RWPE2 (cell line): Measurements from ENCODE around the gene TMEM132D.
"Not testable (repeated sequence)": the region's sequence is repeated elsewhere in the genome, so short reads cannot be mapped to it uniquely, and the experiment has no call there.

ENCODE experiments used
- ATAC-seq: fragments of 200-7000 bp; cut with Tn5 transposase; 3 replicates; pipeline ENCODE4 v1.9.1; 2021; ENCODE audit warnings: low read depth
- DNase-seq: peaks from one replicate; pipeline ENCODE4 v3.0.0-alpha.2; 2020; ENCODE audit warnings: low spot score
- H3K27ac ChIP-seq: fragments of 450-650 bp; 2 replicates; pipeline ENCODE4 v1.5.1; 2017; ENCODE audit warnings: mild to moderate bottlenecking; ENCODE audit not compliant: poor library complexity, severe bottlenecking
- H3K27me3 ChIP-seq: fragments of 250-450 bp; sonication (Bioruptor Pico); 2 replicates; pipeline ENCODE4 v1.5.1; 2021; ENCODE audit warnings: mild to moderate bottlenecking, moderate library complexity; ENCODE audit not compliant: insufficient read depth, poor library complexity, severe bottlenecking
- H3K36me3 ChIP-seq: fragments of 250-450 bp; sonication (Bioruptor Pico); 2 replicates; pipeline ENCODE4 v1.5.1; 2020; ENCODE audit warnings: low read depth, mild to moderate bottlenecking, moderate library complexity
- H3K4me1 ChIP-seq: fragments of 250-450 bp; sonication (Bioruptor Pico); 2 replicates; pipeline ENCODE4 v1.5.1; 2021; ENCODE audit warnings: mild to moderate bottlenecking, moderate library complexity; ENCODE audit not compliant: insufficient read depth, poor library complexity, severe bottlenecking
- H3K4me3 ChIP-seq: fragments of 250-450 bp; sonication (Bioruptor Pico); 2 replicates; pipeline ENCODE4 v1.5.1; 2021; ENCODE audit warnings: mild to moderate bottlenecking, moderate library complexity; ENCODE audit not compliant: severe bottlenecking
- H3K9me3 ChIP-seq: fragments of 250-450 bp; sonication (Bioruptor Pico); 2 replicates; pipeline ENCODE4 v1.5.1; 2021; ENCODE audit warnings: mild to moderate bottlenecking, moderate library complexity; ENCODE audit not compliant: severe bottlenecking
- CTCF ChIP-seq: fragments of 450-650 bp; IDR thresholded peaks from one replicate; pipeline ENCODE4 v1.5.1; 2017; ENCODE audit warnings: mild to moderate bottlenecking, moderate library complexity; ENCODE audit not compliant: poor library complexity, severe bottlenecking

TMEM132D gene

DNA sequence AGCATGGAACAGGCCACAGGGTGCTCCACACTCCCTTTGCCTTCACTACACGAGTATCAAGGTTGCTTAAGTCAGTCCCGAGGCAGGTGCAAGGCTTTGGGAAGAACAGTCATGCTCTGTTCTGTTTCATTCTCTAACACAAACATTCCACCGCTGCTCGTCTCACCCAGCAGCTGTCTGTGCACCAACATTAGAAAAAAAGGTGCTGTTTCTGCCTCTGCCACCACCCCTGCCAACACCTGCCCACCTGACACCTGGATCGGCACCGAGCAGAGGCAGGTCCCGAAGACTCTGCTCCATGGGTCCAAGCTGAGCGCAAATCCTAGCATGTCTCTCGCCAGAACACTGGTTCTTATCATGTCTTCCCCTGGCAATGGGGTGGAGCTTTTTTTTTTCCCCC lies 347.7 kb downstream of the TMEM132D start:
- Histone ChIP-seq H3K4me1 (no peaks in the 10 kb centered on the region), H3K4me3 (no peak overlapping the region), H3K27me3 (no peaks in the 10 kb centered on the region), H3K36me3 (no peaks in the 10 kb centered on the region), H3K9me3 (no peaks in the 10 kb centered on the region), H3K27ac (no peak overlapping the region)
- ATAC-seq (no peak), DNase-seq (no peak)
- TF ChIP-seq CTCF = no peak

- TF ChIP-seq CTCF = no peak
- H3K9me3 ChIP-seq = peaks cover 2% of the 10 kb centered on the region
- H3K27me3 ChIP-seq = no peaks in the 10 kb centered on the region
- H3K4me1 ChIP-seq = no peaks in the 10 kb centered on the region
- H3K4me3 ChIP-seq = no peak overlapping the region
- no peak overlapping the region for H3K27ac ChIP-seq
- H3K36me3 ChIP-seq = no peaks in the 10 kb centered on the region
- no peak for DNase-seq
- no peak for ATAC-seq
These were observed 350.7 kb downstream of the TMEM132D start for GRCh38 chr12:129552996-129553750.

DNA sequence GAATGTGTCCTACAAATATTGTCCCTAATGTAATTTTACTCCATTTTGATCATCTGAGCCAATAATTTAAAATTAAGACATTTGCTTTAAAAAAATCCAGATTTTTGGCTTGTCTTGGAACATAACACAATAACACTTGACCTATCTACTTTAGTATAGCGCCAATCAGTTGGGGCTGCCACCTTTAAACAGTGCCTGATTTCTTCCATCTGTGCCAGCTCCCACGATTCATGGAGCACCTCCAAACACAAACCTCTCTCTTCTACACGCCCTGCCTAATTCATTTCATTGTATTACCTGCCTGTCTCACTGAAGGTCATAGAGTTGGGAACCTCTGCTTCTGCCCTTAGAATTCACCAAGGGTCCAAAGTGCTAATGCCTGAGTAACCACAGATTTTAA lies 352.4 kb downstream of the TMEM132D start:
- H3K9me3 ChIP-seq = peaks cover 2% of the 10 kb centered on the region
- H3K36me3 ChIP-seq = no peaks in the 10 kb centered on the region
- no peak overlapping the region for H3K27ac ChIP-seq
- ATAC-seq = no peak
- no peak for TF ChIP-seq CTCF
- no peak for DNase-seq
- H3K4me1 ChIP-seq = no peaks in the 10 kb centered on the region
- H3K27me3 ChIP-seq = no peaks in the 10 kb centered on the region
- H3K4me3 ChIP-seq = no peak overlapping the region

- no peaks in the 10 kb centered on the region for H3K4me1 ChIP-seq
- peaks cover 2% of the 10 kb centered on the region for H3K9me3 ChIP-seq
- ATAC-seq (no peak), DNase-seq (no peak)
- no peaks in the 10 kb centered on the region for H3K27me3 ChIP-seq
- no peak overlapping the region for H3K27ac ChIP-seq
- H3K36me3 ChIP-seq = no peaks in the 10 kb centered on the region
- no peak for TF ChIP-seq CTCF
- H3K4me3 ChIP-seq = no peak overlapping the region
These were observed 353.5 kb downstream of the TMEM132D start for GRCh38 chr12:129550353-129550752.

GRCh38 chr12:129549656-129550055 lies 354.2 kb downstream of the TMEM132D start:
- Histone ChIP-seq H3K9me3 (peaks cover 2% of the 10 kb centered on the region), H3K4me3 (no peak overlapping the region), H3K36me3 (no peaks in the 10 kb centered on the region), H3K27me3 (no peaks in the 10 kb centered on the region), H3K4me1 (no peaks in the 10 kb centered on the region), H3K27ac (no peak overlapping the region)
- no peak for DNase-seq
- no peak for TF ChIP-seq CTCF
- ATAC-seq = no peak

DNA sequence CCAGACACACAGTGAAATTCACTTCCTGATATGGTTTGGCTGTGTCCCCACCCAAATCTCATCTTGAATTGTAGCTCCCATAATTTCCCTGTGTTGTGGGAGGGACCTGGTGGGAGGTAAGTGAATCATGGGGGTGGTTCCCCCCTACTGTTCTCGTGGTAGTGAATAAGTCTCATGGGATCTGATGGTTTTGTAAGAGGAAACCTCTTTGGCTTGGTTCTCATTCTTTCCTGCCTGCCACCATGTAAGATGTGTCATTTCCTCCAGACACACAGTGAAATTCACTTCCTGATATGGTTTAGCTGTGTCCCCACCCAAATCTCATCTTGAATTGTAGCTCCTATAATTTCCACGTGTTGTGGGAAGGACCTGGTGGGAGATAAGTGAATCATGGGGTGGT lies 354.8 kb downstream of the TMEM132D start:
- not testable (repeated sequence) for H3K36me3 ChIP-seq, H3K4me1 ChIP-seq, H3K4me3 ChIP-seq, ATAC-seq, H3K9me3 ChIP-seq, DNase-seq, H3K27me3 ChIP-seq, H3K27ac ChIP-seq
